ENCODE data around the gene KDM1A. TPM values are rescaled to one million over a fixed set of nuclear protein-coding genes. Genes with fewer than 3 reads are reported as not detected.

Gene KDM1A
- 51.3 TPM for polyA plus RNA-seq (2012; ENCODE audit: low read depth, missing spikeins)

DNA sequence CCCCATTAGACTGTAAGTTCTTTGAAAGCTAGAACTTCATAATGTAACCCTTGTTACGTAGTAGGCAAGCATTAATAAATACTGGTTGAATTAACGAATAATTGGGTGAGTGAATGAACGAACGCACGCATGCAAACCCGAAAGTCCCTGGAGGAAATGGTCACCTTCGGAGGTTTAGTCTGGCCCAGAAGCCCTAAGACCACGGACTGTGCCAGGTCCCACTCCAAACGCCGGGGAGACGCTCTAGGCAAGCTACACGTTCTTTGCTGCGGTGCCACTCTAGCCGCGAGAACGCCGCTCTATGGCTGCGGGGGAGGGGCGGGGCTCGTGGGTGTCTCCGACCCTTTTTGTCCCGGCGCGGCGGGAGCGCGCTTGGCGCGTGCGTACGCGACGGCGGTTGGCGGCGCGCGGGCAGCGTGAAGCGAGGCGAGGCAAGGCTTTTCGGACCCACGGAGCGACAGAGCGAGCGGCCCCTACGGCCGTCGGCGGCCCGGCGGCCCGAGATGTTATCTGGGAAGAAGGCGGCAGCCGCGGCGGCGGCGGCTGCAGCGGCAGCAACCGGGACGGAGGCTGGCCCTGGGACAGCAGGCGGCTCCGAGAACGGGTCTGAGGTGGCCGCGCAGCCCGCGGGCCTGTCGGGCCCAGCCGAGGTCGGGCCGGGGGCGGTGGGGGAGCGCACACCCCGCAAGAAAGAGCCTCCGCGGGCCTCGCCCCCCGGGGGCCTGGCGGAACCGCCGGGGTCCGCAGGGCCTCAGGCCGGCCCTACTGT is at the start of gene KDM1A:
KDM1A (plus strand) TSS at position 375 of the 769 bp plus-strand sequence; CDS start at position 504, 129 bp downstream.
- peak; percentile 87 for TF ChIP-seq POU2F2 (IDR thresholded peaks at IDR 0.05; ENCODE audit: low read depth, low read length)
- peak; percentile 71 for TF ChIP-seq PAX5 (IDR thresholded peaks at IDR 0.05; ENCODE audit: insufficient read depth, low read length, severe bottlenecking)
- peak; percentile 94 for TF ChIP-seq TAF1 (IDR thresholded peaks at IDR 0.05; ENCODE audit: low read depth, low read length)
- TF ChIP-seq POLR2A (IDR thresholded peaks at IDR 0.05; ENCODE audit: low read depth, low read length), result peak; percentile 95
- peak; percentile 90 for TF ChIP-seq POLR2AphosphoS5 (IDR thresholded peaks at IDR 0.05; ENCODE audit: low read depth, low read length)
- no peak; the same call in 1 of the 2 replicates for TF ChIP-seq SPI1 (IDR thresholded peaks at IDR 0.05; ENCODE audit: low read depth, low read length)
- DNase-seq (ENCODE audit: insufficient read length, low spot score) (peak; percentile 88), FAIRE-seq (peak; percentile 97)

GRCh38 chr1:22970096-22970495 is 49.2 kb upstream of the KDM1A start:
- FAIRE-seq (no peak), DNase-seq (ENCODE audit: insufficient read length, low spot score) (no peak)
- TF ChIP-seq TAF1 (IDR thresholded peaks at IDR 0.05; ENCODE audit: low read depth, low read length), result no peak
- no peak for TF ChIP-seq POLR2A (IDR thresholded peaks at IDR 0.05; ENCODE audit: low read depth, low read length)
- TF ChIP-seq POLR2AphosphoS5 (IDR thresholded peaks at IDR 0.05; ENCODE audit: low read depth, low read length), result no peak
- TF ChIP-seq PAX5 (IDR thresholded peaks at IDR 0.05; ENCODE audit: insufficient read depth, low read length, severe bottlenecking), result no peak
- TF ChIP-seq SPI1 (IDR thresholded peaks at IDR 0.05; ENCODE audit: low read depth, low read length), result no peak
- TF ChIP-seq POU2F2 (IDR thresholded peaks at IDR 0.05; ENCODE audit: low read depth, low read length), result no peak

- FAIRE-seq (no peak), DNase-seq (ENCODE audit: insufficient read length, low spot score) (no peak)
- no peak for TF ChIP-seq POLR2A (IDR thresholded peaks at IDR 0.05; ENCODE audit: low read depth, low read length)
- TF ChIP-seq TAF1 (IDR thresholded peaks at IDR 0.05; ENCODE audit: low read depth, low read length), result no peak
- no peak for TF ChIP-seq SPI1 (IDR thresholded peaks at IDR 0.05; ENCODE audit: low read depth, low read length)
- TF ChIP-seq POLR2AphosphoS5 (IDR thresholded peaks at IDR 0.05; ENCODE audit: low read depth, low read length), result no peak
- TF ChIP-seq PAX5 (IDR thresholded peaks at IDR 0.05; ENCODE audit: insufficient read depth, low read length, severe bottlenecking), result no peak
- TF ChIP-seq POU2F2 (IDR thresholded peaks at IDR 0.05; ENCODE audit: low read depth, low read length), result no peak
These were observed 48.1 kb upstream of the KDM1A start for GRCh38 chr1:22971161-22971560.

DNA sequence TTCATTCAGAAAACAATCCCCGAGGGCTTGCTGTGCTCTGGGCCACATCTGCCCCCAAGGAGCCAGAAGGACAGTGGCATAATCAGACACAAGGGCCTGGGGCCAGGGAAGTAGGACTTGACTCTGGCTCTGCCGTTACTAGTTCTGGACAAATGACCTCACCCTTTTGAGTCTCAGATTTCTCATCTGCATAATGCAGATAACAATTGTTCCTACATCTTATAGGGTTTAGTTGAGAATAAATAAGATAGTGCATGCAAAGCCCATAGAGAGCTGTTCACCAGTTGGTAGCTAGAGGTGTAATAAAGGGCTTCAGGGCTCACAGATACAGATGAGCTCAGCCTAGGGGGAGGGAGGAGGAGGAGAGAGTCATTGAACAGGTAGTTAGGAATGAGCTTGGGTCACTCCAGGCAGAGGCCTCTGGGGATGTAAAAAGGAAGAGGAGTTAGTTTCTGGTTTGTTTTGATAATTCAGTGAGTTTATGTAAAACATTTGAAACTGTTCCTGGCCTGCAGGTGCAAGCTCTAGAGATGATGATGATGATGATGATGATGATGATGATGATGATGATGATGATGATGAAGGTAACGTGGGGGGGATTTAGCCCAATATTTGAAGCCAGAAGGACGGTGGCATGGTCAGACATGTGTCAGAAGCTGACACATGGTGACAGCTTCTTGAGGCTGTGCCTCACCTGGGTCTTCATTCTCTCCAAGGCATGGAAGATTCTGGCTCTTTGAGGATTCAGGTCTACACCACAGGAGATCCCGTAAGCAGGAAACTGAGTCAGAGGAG is 47.5 kb upstream of the KDM1A start:
- no peak for FAIRE-seq
- no peak for DNase-seq (ENCODE audit: insufficient read length, low spot score)
- TF ChIP-seq POLR2AphosphoS5 (IDR thresholded peaks at IDR 0.05; ENCODE audit: low read depth, low read length) (no peak), PAX5 (IDR thresholded peaks at IDR 0.05; ENCODE audit: insufficient read depth, low read length, severe bottlenecking) (no peak), POLR2A (IDR thresholded peaks at IDR 0.05; ENCODE audit: low read depth, low read length) (no peak), POU2F2 (IDR thresholded peaks at IDR 0.05; ENCODE audit: low read depth, low read length) (no peak), SPI1 (IDR thresholded peaks at IDR 0.05; ENCODE audit: low read depth, low read length) (no peak), TAF1 (IDR thresholded peaks at IDR 0.05; ENCODE audit: low read depth, low read length) (no peak)

- FAIRE-seq, result no peak
- TF ChIP-seq TAF1 (IDR thresholded peaks at IDR 0.05; ENCODE audit: low read depth, low read length) (no peak), POU2F2 (IDR thresholded peaks at IDR 0.05; ENCODE audit: low read depth, low read length) (no peak), PAX5 (IDR thresholded peaks at IDR 0.05; ENCODE audit: insufficient read depth, low read length, severe bottlenecking) (no peak), SPI1 (IDR thresholded peaks at IDR 0.05; ENCODE audit: low read depth, low read length) (no peak), POLR2A (IDR thresholded peaks at IDR 0.05; ENCODE audit: low read depth, low read length) (no peak), POLR2AphosphoS5 (IDR thresholded peaks at IDR 0.05; ENCODE audit: low read depth, low read length) (no peak)
- no peak for DNase-seq (ENCODE audit: insufficient read length, low spot score)
These were observed 46.5 kb upstream of the KDM1A start, which contains the start of gene LACTBL1 for GRCh38 chr1:22972760-22973159. LACTBL1 (minus strand) TSS chr1:22972866; CDS start chr1:22972316, 550 bp downstream.

GRCh38 chr1:22975694-22976093 is 43.6 kb upstream of the KDM1A start:
- TF ChIP-seq POU2F2 (IDR thresholded peaks at IDR 0.05; ENCODE audit: low read depth, low read length) (no peak), SPI1 (IDR thresholded peaks at IDR 0.05; ENCODE audit: low read depth, low read length) (no peak), POLR2AphosphoS5 (IDR thresholded peaks at IDR 0.05; ENCODE audit: low read depth, low read length) (no peak), POLR2A (IDR thresholded peaks at IDR 0.05; ENCODE audit: low read depth, low read length) (no peak), TAF1 (IDR thresholded peaks at IDR 0.05; ENCODE audit: low read depth, low read length) (no peak), PAX5 (IDR thresholded peaks at IDR 0.05; ENCODE audit: insufficient read depth, low read length, severe bottlenecking) (no peak)
- DNase-seq (ENCODE audit: insufficient read length, low spot score), result no peak
- FAIRE-seq, result no peak

- TF ChIP-seq POLR2A (IDR thresholded peaks at IDR 0.05; ENCODE audit: low read depth, low read length), result no peak
- TF ChIP-seq POU2F2 (IDR thresholded peaks at IDR 0.05; ENCODE audit: low read depth, low read length), result no peak
- TF ChIP-seq PAX5 (IDR thresholded peaks at IDR 0.05; ENCODE audit: insufficient read depth, low read length, severe bottlenecking), result no peak
- no peak for TF ChIP-seq POLR2AphosphoS5 (IDR thresholded peaks at IDR 0.05; ENCODE audit: low read depth, low read length)
- no peak for FAIRE-seq
These were observed 43.2 kb upstream of the KDM1A start for GRCh38 chr1:22976127-22976460.

DNA sequence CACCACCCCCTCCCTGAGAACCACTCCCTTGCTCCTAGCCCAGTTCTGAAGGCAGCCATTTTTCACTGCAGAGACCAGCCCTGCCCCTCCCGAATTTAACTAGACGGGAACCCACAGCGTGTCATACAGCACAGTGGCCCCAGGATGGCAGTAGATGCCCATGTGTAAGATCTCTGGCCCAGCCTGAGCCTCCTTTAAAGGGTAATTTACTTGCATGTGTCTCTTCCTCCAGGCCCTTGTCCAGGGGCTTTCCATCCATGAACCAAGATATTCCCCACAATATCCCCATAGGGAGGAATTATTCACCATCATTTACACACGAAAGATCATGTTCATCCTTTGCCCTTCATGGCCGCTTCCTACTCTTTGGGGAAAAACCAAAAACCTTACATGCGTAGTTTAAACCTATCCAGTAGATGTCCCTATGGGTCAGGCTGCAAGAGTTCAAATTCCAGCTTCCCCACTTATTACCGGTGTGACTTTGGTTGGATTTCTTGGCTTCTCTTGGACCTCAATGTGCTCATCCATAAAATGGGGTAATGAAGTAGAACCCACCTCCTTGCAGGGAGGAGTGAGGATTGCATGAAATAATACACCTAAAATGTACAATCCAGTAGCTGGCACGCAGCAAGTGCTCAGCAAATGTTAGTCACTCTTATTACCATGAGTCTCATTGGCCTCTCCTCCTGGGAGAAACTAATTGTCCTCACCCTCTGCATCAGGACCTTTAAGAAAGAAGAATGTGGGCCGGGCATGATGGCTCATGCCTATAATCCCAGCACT is 42.6 kb upstream of the KDM1A start:
- peak; percentile 95 for FAIRE-seq
- peak; percentile 14; the same call in 1 of the 2 replicates for TF ChIP-seq SPI1 (IDR thresholded peaks at IDR 0.05; ENCODE audit: low read depth, low read length)
- no peak for TF ChIP-seq POLR2A (IDR thresholded peaks at IDR 0.05; ENCODE audit: low read depth, low read length)
- no peak for TF ChIP-seq POLR2AphosphoS5 (IDR thresholded peaks at IDR 0.05; ENCODE audit: low read depth, low read length)
- peak; percentile 57 for DNase-seq (ENCODE audit: insufficient read length, low spot score)

More at GRCh38 chr1:22976127-22976460, 43.2 kb upstream of the KDM1A start:
- DNase-seq (ENCODE audit: insufficient read length, low spot score), result no peak

All from GM12891 (cell line).